NT2/D1 (cell line): ENCODE data around the gene LRCH3.

Experiments
- SUZ12 ChIP-seq: IDR thresholded peaks from 2 replicates; pipeline ENCODE4 v1.6.1; 2011; ENCODE audit not compliant: insufficient read length, insufficient read depth; ENCODE audit errors: extremely low read depth
- YY1 ChIP-seq: IDR thresholded peaks from 2 replicates; pipeline ENCODE4 v1.6.1; 2011; ENCODE audit not compliant: insufficient read length, insufficient read depth
- ZNF274 ChIP-seq: IDR thresholded peaks from 2 replicates; pipeline ENCODE4 v1.6.1; 2011; ENCODE audit warnings: mild to moderate bottlenecking, low read depth, low read length

- TF ChIP-seq ZNF274 (no peak), YY1 (no peak), SUZ12 (no peak)
Measured at GRCh38 chr3:197811343-197811742, 20.3 kb downstream of the LRCH3 start.
